Globus pallidus (tissue), 1 donor: ENCODE results near the gene ARSI.

Experiments used
- DNase-seq: peaks from one replicate; pipeline ENCODE4 v3.0.0-alpha.2; 2015; ENCODE audit warnings: low spot score

Gene ARSI

GRCh38 chr5:150293091-150293941 is 9.4 kb downstream of the ARSI start:
- no peak for DNase-seq

- no peak for DNase-seq
Observed at GRCh38 chr5:150291388-150292385, 11.0 kb downstream of the ARSI start.

- DNase-seq, result no peak
Observed at GRCh38 chr5:150289551-150290390, 12.9 kb downstream of the ARSI start, which contains the start of gene CAMK2A. TSS of gene CAMK2A (minus strand) at chr5:150289773. CDS start at chr5:150289625, 148 bp downstream.

- DNase-seq, result no peak
Observed at GRCh38 chr5:150288791-150289190, 13.9 kb downstream of the ARSI start.

GRCh38 chr5:150288361-150288760 is 14.3 kb downstream of the ARSI start:
- DNase-seq, result no peak

- no peak for DNase-seq
Observed at GRCh38 chr5:150286820-150287219, 15.9 kb downstream of the ARSI start.

GRCh38 chr5:150285114-150285513 is 17.6 kb downstream of the ARSI start:
- no peak for DNase-seq

- DNase-seq, result no peak
Observed at GRCh38 chr5:150284311-150284710, 18.4 kb downstream of the ARSI start.

- no peak for DNase-seq
Observed at GRCh38 chr5:150283904-150284303, 18.8 kb downstream of the ARSI start.

GRCh38 chr5:150281987-150282386 is 20.7 kb downstream of the ARSI start:
- no peak for DNase-seq

- no peak for DNase-seq
Observed at GRCh38 chr5:150279330-150280020, 23.2 kb downstream of the ARSI start.

GRCh38 chr5:150278916-150279315 is 23.8 kb downstream of the ARSI start:
- no peak for DNase-seq

GRCh38 chr5:150278046-150278730 is 24.5 kb downstream of the ARSI start:
- DNase-seq, result no peak

- DNase-seq, result no peak
Observed at GRCh38 chr5:150277043-150277442, 25.7 kb downstream of the ARSI start.

GRCh38 chr5:150274811-150275210 is 27.9 kb downstream of the ARSI start:
- no peak for DNase-seq

GRCh38 chr5:150272531-150272930 is 30.2 kb downstream of the ARSI start:
- peak; percentile 70 for DNase-seq

GRCh38 chr5:150271923-150272322 is 30.8 kb downstream of the ARSI start:
- DNase-seq, result no peak

- DNase-seq, result no peak
Observed at GRCh38 chr5:150271296-150271692, 31.4 kb downstream of the ARSI start.

- DNase-seq, result no peak
Observed at GRCh38 chr5:150270541-150271295, 32.0 kb downstream of the ARSI start.

- DNase-seq, result no peak
Observed at GRCh38 chr5:150266871-150267291, 35.8 kb downstream of the ARSI start.
